Nucleus accumbens (tissue), 56 donors: ENCODE results near the gene TIMP2.

Source experiments
- DNase-seq, 56 donors: peaks; one replicate each; lab custom pipeline; 2025; lab: John Stamatoyannopoulos, UW

The TIMP2 gene

DNA sequence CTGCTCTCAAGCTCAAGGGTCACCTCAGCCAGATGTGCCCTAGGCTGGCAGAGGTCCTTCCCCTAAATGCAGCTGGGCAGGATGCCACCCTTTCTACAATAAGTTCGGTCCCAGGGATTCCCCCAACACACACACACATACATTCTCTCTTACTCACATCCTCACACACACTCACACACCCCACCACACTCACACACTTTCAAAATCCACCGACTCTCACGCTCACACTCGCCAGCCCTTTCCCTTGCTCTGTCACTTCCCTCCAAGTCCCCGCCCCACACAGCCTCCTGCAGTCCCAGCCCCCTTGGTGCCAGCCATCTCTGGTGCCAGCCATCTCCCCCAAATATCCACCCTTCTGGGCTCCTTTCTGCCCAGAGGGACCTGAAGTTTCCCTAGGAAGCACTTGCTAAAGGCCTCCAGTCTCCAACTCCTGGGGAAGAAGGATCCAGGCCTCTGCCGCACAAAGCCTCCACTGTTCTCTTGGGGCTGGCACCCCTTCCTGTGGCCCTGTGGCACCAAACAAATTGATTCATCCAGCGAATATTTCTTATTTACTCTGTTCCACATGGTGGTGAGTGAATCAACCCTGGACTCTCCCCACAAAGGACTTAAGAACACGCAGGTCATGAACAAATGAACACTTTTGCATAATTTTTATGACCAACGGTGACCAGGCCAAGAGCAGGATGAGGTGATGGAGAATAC lies 80.7 kb downstream of the TIMP2 start:
- DNase-seq = peak in 27 of 56 donors; percentile 5 to 60 (median 28)

DNA sequence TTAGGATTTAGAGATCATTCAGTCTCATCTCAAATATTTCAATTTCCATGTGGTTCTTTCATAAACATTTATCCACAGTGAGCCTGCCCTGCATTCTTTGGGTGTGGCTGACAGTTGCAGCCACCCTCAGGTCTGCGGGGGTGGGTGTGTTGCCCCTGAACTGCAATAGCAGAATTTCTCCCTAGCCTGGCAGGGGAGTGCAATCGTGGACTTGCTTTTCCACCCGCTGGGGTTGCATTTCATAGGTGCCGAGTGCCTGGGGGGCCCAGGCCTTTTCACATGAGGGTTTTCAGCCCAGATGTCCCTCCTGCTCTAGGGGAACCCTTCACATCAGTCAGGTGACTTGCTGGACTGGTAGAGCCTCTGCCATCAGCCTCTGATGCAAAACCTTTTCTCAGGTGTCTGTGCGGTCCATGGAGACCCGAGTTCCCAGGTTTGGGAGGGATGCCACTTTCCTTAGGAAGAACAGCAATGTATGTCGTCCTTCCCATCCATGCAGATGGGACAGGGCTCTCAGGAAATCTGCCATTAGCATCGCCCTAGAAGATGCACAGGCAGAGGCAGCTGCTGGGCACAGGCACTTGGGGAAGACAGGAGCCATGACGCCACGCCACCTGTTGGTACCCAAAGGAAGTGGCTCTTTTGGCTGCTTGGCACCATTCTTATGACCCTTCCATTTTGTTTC lies 82.2 kb downstream of the TIMP2 start:
- DNase-seq = peak in 1 of 56 donors; percentile 8

DNA sequence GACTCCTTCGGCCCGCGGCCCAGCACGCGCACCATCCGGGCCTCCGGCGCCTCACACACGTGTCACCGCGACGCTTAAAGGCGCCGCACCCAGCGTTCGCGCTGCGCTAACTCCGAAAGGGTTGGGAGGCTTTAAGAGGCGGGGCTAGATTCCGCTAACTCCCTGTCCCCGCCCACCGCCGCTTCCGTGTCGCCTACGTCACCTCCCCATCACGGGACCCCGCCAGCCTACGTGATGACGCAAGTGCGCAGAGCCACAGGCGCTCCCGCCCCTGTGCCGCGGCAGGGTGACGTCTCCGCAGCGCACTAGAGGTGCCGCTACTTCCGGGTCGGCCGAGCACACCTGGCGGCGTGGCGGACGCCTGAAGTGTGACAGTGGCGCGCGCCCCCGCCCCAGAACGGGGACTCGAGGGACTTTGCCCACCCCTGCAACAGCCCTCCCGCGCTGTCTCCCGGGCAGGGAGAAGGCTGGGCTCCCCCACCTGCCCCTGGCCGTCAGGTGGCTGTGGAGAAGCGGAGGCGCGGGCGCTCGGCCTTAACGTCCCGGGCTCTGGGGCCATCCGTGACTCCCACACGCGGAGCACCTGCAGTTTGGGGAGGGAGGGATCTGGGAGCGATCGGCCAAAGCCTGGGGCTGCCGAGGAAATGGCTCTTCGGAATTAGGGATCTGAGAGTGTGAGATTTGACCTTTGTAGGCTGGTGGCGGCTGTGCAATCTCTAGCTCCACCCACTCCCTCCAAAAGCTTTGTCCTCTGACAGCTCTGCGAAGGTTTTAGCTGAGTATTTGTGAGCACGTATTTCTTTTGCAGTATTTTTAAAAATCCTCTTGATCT lies 84.2 kb downstream of the TIMP2 start, which contains the start of gene USP36:
TSS of gene USP36 (minus strand) at position 35 of the 832 bp plus-strand sequence. CDS start 4,451 bp downstream, outside the sequence.
- DNase-seq = peak; percentile 90 to 100 (median 99)

DNA sequence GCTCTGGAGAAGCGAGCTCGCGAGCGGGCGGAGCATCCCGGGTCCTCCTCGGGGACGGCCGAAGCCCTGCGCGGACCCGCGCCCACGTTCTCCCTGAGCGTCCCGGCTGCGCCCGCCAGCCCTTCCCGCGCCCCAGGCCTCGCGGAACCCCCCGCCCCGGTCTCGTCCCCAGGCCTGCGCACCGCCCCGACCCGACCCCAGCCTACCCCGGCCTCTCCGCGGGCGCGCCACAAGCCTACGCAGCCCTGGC lies 84.7 kb downstream of the TIMP2 start:
- no peak for DNase-seq

DNA sequence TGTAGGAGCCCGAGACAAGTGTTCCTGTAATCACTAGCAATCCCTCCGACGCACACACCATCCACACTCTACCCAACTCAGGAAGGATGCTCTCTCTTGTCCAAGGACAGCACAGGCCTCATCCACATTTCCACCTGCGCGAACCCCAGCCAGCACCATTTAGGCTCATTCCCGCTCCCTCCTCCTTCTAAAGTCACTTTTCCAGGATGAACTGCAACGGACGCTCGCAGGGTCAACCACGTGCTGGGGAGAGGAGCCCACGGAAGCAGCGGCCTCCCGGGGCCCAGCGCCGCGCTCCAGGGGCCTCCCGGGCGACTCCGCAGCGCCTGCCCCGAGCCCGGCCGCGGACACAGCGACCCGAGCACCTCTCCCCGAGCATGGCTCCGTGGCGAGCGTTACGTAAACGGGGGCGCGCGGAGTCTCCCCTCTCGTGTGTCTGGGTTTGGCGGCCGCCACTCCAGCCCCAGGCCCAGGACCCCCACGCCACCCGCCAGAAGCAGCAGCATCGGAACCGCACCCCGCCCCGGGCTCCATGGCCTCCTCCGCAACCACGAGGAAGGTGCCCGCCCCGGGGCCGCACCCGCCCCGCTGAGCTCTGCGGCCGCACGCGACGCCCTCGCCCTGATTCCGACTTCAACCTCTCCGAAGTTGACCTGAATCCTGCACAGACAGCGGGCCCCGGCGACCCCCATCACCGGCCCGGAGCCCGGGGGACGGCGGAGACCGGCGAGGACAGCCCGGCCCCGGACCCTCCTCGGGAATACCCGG lies 85.2 kb downstream of the TIMP2 start:
- peak in 16 of 56 donors; percentile 23 to 59 (median 45) for DNase-seq

DNA sequence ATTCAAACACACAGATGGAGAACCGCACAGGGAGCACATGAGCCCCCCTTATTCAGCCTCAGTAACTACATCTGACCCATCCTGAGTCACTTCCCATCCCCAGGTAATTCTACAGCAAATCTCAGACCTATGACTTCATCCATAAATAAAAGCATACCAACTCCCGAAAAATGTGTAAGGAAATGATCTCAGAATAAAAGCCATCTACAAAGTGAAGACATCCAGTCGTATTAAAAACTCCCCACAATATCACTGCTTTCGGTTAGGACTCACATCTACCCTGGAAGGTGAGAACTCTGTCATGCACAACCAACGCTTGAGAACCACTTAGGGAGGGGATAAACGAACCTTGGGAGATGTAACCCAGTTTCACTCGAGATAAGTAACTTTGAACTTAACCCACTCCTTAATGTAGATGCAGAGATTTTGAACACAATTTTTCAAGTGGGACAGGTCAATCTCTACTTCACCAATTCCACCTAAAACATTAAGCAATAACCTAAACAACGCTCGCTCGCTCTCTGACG lies 85.9 kb downstream of the TIMP2 start:
- no peak for DNase-seq

DNA sequence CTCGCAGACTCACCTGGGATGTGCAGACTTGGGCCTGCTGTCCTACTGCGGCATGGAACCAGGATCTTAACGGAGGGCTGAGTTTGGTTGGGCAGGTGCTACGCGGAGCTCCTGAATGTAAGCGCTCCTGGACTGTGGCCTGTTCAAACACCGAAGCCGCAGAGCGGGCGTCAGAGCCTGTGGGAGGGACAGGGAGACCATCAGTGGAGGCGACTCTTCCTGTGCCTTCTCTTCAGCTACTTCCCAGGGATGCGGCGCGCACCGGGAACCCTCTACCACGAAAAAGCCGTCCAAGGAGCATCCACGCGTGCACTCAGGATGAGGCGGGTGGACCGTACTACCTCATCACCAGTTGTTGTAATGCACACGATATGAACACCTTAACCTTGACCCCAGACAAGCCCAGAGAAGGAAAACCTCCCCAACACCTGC lies 86.6 kb downstream of the TIMP2 start:
- no peak for DNase-seq

DNA sequence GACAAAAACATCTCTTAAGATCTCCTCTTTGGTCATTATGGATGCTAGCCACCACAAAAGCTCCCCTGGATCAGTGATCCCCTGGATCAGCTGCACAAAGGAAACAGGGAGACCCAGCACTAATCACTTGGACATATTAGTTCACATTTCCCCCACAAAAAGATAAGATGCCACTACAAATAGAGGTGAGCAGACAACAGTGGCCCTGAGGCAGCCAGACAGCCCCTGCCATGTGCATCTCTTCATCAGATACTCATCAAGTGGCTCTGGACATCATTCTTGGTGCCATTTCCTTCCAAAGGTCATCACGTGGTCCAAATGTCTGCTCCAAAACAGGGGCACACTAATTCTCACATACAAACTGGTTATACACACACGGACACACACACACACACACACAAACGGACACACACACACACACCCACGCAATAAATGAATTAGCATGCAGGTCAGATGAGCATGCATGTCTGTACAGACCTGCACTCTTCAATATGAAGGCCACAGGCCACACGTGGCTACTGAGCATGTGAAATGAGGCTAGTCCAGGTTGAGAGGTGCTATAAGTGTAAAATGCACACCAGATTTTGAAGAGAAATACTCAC lies 88.7 kb downstream of the TIMP2 start:
- DNase-seq = no peak

DNA sequence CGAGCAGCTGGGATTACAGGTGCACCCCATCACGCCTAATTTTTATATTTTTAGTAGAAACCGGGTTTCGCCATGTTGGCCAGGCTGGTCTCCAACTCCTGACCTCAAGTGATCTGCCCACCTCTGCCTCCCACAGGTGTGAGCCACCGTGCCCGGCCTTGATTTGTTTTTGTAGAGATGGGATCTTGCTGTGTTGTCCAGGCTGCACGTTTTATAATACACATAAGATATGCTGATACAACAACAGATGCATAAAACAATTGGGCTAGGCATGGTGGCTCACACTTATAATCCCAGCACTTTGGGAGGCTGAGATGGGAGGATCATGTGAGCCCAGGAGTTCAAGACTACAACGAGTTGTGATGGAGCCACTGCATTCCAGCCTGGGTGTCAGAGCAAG lies 90.6 kb downstream of the TIMP2 start:
- DNase-seq = no peak

DNA sequence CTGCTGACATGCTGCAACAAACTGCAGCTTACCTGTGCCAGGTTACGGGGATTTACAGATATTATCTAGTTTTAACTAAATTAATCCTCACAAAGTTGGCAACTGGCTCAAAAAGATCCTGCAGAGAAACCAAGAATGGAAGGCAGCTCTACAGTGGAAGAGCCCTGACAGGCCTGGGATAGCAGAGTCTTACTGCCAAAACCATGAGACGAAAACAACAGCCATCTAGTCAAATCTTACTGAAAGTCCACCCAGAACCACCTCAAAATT lies 92.7 kb downstream of the TIMP2 start:
- no peak for DNase-seq

DNA sequence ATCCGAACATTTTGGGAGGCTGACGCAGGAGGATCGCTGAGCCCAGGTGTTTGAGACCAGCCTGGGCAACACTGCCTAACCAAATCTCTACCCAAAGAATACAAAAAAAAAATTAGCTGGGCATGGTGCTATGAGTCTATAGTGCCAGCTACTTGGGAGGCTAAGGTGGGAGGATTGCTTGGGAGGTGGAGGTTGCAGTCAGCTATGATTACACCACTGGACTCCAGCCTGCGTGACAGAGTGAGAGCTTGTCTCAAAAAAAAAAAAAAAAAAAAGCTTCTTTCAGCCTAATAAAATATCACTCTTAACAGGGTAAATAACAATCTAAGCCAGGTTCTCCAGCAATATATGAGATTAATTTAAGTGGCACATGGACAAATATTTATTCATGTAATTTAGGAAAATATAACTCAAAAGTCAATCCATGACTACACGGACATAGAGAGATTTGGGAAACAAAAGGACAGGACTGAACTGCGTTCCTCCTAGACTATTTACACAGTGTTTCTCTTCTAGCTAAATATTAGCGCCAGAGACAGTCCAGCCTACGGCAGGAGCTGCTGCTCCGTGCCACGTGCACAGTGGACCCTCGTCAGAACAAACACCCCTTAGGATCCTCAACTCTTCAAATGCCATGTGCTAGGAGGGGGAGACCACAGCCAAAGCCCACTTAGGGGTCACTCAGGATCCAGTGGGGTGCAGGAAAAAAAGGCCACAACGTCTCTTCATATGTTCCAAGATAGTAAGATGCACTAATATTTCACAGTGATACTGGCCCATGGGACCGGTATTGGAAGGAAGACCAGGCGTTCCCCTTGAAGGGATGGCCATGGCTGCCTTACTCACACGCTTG lies 93.3 kb downstream of the TIMP2 start:
- DNase-seq = no peak

DNA sequence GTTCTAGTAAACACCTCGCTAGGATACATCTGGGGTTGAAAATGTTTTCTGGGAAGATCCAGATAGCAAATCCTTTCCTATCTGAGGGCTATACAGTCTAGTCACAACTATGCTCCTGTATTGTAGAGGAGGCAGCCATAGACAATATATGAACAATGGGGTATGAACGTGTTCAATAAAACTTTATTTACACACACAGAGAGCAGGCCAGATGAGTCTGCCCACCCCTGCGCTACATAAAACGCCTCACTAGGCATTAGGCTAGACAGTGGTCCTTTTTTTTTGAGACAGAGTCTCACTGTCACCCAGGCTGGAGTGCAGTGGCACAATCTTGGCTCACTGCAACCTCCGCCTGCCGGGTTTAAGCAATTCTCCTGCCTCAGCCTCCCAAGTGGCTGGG lies 95.7 kb downstream of the TIMP2 start:
- no peak for DNase-seq

DNA sequence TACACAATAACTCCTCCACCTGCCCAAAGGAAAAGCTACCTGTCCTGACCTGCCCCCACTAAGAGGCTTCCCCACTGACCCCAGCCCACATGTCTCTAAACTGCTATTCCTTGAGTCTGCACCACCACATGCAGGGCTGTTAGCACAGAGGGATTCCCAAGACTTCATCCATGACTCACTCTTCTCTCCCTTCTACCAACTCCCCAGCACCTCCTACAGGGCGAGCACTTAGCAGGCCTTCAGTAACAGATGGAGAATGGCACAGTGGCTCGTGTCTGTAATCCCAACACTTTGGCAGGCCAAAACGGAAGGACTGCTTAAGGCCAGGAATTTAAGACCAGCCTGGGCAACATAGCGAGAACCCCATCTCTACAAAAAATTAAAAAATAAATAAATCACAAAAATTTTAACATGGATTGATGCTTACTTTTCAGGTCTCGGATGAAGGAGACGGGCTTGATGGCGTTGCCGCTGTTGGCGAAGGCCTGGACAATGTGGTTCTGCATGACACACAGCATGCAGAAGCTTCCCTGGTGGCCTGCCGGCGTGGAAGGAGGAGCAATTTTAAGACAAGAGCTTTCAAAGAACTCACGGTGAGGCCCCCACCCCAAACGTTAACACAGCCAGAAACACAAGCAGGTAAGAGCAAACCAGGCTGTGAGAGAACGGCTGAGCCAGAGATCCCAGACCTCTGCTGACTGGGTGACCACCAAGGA lies 96.6 kb downstream of the TIMP2 start:
- DNase-seq = peak in 1 of 56 donors; percentile 9

DNA sequence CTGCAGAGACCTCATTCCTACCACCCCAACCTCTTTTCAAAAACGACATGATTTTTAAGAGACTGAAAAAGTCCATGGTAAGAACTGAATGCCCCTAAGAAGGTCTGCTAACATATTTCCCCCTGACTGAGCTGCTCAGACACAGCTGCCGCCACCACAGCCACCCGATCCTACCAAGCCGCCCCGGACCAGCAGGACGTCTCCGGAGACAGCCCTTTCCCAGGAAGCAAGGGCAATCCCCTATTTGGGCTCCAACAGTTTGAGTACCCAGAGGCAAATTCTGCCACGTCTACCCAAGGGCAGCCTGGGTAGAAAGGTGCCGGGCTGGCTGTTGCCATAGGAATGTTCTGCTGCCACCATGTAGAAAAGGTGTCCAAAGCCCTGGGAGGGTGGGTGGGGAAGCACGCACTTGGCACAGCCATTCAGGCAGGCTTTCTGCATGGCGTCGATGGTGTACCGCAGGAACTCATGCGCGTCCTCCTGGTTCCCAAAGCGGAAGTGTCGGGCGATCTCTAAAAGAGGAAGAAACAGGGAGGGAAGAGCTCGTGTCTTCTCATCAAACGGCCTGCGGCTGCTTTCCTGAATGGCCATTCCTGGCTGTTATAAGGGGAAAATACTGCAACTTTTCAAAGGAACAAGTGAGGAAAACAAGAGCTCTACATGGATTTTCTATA lies 98.2 kb downstream of the TIMP2 start:
- DNase-seq = peak in 9 of 56 donors; percentile 6 to 46 (median 28)

DNA sequence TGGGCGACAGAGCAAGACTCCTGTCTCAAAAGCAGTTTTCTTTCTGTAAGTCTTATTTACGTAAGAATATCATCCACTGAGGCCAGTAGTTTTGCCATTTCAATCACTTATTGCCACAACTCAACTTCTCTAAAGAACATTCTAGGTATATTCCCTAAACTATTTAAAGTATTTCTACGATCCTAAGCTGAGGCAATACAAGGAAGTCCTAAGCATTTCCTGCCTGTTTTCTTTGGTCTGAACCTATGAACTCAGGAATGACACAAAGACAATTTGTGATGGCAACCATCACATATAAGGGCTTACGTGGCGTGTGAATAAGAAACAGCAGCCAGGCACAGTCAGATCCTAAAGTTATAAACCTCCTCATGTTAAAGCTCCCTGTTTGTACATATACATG lies 98.8 kb downstream of the TIMP2 start:
- no peak for DNase-seq

DNA sequence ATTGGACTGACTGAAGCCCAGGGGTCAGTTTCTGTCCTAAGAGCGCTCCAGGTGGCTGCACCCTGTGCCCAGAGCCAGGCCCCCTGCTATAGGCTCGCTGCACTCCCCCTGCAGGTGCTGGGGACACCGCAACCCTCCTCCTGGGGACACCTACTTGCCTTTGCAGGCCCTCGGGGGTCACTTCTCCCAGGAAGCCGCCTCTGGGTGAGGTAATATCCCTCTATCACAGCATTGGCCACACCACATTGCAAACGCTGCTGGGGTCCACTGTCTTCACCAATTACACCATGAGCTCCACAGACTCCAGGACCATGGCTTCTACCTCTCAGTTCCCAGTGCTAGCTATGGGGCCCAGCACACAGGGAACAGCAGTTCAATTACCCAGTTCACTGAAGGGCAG lies 99.5 kb downstream of the TIMP2 start:
- DNase-seq = no peak

DNA sequence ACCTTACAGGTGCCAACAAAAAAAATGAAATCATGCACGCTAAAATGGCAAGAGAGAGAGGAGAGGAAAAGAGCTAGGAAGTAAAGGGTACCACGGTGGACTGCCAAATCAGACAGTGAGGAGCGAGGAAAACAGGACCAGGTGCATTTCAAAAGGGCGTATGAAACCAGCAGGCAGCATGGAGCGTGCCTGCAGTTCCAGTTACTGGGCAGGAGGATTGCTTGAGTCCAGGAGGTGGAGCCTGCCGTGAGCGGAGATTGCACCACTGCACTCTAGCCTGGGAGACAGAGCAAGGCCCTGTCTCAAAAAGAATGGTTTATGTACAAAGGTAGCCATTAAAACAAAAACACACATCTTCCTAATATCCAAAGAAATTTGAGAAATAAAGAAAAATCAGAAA lies 100.9 kb downstream of the TIMP2 start:
- no peak for DNase-seq
